HG02938 (cell line): Measurements from ENCODE around the gene PAQR6.
A peak's percentile ranks its signal among the peaks of the same experiment; 100 is the strongest.
"Not testable (repeated sequence)": the region's sequence is repeated elsewhere in the genome, so short reads cannot be mapped to it uniquely, and the experiment has no call there.

Experiments
- ATAC-seq: cut with Tn5 transposase; IDR thresholded peaks from one replicate; pipeline ENCODE4 v1.9.1; 2021; ENCODE audit warnings: mild to moderate bottlenecking, moderate library complexity; ENCODE audit not compliant: unreplicated experiment

PAQR6 gene

GRCh38 chr1:156233426-156234127, 14.3 kb downstream of the PAQR6 start:
- no peak for ATAC-seq

DNA sequence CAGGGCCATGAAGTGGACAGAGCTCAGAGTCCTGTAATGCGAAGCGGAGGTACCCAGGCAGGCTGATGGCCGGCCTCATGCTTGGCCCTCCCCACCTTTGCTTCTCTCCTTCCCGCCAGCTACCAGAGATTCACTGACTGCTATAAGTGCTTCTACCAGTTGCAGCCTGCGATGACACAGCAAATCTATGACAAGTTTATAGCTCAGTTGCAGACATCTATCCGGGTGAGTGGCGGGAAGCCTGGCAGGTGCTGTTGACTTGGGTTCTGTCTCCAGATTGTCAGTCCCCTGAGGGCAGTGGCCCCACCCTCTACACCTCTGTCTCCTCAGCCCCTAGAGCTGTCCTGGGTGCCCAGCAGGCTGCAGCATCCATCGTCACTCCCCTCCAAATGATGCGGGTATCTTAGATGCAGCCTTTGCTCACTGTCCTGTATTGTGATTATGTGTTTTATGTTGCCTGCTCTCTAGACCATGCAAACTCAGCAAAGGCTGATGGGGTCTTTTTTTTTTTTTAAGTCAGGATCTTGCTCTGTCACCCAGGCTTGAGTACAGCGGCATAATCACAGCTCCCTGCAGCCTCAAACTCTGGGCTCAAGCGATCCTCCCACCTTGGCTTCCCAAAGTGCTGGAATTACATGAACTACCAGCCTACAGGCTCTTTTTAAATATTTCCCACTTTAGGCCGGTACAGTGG, 15.5 kb downstream of the PAQR6 start:
- ATAC-seq, result no peak

DNA sequence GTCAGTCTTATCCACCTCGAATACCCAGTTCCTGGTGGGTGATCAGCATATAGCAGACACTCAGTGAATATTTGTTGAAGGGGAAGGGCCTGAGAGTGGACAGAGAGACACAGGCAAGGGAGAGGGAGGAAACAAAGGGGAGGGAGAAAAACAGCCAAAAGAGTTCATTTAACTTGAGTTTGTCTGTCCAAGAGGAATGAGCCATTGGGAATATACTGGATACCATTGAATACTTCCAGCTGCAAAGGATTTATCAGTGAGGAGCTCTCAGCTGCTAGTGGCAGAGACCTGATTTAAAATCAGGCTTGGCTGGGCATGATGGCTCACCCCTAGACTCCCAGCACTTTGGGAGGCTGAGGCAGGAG, 17.4 kb downstream of the PAQR6 start:
- no peak for ATAC-seq

DNA sequence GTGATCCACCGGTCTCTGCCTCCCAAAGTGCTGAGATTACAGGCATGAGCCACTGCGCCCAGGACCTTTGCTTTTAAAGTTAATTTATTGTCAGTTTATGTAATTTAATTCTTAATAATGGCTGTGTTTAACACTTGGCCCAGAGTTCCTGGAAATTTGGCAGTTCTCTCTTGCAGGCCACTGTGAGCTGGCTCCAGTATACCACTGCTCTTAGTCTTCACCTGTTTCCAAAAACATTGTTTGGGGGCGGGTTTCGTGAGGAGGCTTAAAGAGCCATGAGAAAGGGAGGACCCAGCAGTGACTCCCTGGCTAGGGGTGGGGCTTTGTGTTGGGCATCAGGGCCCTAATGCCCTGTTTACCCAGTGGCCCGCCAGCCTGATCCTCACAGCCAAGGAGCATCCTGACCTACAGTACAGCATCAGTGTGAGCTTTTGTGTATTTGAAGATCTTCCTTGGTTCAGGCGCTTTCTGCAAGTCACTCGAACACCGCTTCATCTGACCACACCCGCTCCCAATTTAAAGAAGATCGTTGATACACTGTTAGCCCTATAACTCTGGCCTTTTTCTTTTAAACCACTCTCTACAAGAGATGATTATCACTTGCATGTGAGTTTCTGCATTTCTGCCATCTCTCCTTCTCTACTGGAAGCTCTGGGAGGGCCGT, 17.9 kb downstream of the PAQR6 start:
- ATAC-seq, result no peak

DNA sequence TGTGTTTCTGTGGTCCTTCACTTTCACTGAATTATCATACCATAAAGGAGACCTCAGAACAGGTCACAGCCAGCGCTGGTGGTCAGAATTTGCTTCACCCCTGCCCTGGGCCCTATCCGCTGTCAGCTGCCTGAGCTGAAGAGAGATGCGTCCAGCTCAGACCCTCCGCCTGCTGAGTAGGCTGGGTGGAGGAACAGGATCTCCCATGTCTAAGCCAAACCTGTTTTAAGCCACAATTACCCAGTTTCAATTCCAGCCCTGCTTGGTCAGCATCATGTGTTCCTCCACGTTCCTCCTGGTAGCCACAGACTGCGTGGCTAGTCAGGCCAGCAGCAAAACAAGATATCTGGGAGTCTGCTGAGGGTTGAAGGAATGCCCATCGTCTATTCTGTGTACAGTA, 19.4 kb downstream of the PAQR6 start:
- ATAC-seq, result no peak

- ATAC-seq, result peak; percentile 4
Measured at GRCh38 chr1:156226782-156227181, 21.1 kb downstream of the PAQR6 start.

- peak; percentile 60 for ATAC-seq
Measured at GRCh38 chr1:156226116-156226538, 21.7 kb downstream of the PAQR6 start.

DNA sequence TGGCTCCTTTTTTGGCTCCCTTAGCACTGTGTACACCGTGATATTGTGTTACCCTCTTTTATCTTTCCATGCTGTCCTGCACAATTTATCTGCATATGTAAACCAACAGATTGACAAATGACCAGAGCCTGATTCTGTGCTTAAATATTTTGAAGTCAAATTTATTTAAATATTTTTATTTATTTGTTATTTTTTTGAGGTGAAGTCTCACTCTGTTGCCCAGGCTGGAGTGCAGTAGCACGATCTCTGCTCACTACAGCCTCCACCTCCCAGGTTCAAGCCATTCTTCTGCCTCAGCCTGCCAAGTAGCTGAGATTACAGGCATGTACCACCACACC, 22.2 kb downstream of the PAQR6 start:
- ATAC-seq, result no peak

GRCh38 chr1:156221986-156222692, 25.7 kb downstream of the PAQR6 start:
- ATAC-seq, result no peak

GRCh38 chr1:156220226-156220625, 27.6 kb downstream of the PAQR6 start:
- ATAC-seq, result no peak

- no peak for ATAC-seq
Measured at GRCh38 chr1:156217871-156218270, 30.0 kb downstream of the PAQR6 start.

- ATAC-seq, result not testable (repeated sequence)
Measured at GRCh38 chr1:156216361-156217086, 31.3 kb downstream of the PAQR6 start.

DNA sequence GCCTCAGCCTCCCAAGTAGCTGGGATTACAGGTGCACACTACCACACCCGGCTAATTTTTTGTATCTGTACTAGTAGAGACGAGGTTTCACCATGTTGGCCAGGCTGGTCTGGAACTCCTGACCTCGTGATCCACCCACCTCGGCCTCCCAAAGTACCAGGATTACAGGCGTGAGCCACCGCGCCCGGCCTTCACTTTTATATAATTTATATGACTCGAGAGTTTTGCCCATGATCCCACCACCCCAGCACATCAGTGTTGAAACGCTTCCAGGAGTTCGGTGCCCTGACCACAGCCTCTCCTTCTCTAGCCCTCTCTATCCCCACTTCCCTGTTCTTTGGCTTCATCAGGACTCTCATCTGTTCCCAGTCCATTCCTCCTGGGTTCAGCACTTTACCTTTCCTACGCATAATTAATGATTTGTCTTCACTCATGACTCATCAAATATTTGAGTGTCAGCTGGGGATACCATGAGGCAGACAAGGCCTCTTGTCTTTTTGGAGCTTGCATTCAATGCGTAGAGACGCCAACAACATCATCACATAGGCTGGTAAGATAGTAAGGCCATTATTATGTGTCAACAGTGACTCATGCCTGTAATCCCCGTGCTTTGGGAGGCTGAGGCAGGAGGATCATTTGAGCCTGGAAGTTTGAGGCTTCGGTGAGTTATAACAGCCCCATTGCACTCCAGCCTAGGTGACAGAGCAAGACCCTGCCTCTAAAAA, 33.7 kb downstream of the PAQR6 start:
- ATAC-seq, result no peak

GRCh38 chr1:156213644-156213966, 34.3 kb downstream of the PAQR6 start:
- no peak for ATAC-seq

DNA sequence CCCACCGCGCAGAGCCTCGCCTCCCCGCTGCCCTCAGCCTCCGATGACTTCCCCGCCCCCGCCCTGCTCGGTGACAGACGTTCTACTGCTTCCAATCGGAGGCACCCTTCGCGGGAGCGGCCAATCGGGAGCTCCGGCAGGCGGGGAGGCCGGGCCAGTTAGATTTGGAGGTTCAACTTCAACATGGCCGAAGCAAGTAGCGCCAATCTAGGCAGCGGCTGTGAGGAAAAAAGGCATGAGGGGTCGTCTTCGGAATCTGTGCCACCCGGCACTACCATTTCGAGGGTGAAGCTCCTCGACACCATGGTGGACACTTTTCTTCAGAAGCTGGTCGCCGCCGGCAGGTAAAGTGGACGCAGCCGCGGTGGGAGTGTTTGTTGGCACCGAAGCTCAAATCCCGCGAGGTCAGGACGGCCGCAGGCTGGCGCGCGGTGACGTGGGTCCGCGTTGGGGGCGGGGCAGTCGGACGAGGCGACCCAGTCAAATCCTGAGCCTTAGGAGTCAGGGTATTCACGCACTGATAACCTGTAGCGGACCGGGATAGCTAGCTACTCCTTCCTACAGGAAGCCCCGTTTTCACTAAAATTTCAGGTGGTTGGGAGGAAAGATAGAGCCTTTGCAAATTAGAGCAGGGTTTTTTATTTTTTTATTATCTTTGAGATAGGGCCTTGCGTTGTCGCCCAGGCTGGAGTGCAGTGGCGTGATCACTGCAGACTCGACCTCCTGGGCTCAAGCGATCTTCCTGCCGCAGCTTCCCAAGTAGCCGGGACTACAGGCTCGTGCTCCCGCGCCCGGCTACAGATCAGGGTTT, 34.8 kb downstream of the PAQR6 start, which contains the start of gene PMF1:
Gene PMF1, plus strand, starts transcription at position 175 of the 811 bp plus-strand sequence. Its CDS starts 9 bp downstream, at position 184.
- peak; percentile 90 for ATAC-seq

DNA sequence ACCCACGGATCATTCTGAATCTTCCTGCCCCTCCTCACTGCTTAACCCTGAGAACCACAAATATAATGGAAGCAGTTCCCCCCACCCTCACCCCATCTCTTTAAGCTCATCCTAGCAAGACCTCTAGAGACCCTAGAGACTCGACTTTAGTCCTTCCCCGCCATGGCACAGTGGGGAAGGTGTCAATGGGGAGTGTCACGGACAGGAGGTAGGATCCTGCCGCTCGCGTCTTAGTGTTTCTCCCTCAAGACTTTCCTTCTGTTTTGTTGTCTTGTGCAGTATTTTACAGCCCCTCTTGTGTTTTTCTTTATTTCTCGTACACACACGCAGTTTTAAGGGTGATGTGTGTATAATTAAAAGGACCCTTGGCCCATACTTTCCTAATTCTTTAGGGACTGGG, 35.7 kb downstream of the PAQR6 start:
- ATAC-seq, result no peak

DNA sequence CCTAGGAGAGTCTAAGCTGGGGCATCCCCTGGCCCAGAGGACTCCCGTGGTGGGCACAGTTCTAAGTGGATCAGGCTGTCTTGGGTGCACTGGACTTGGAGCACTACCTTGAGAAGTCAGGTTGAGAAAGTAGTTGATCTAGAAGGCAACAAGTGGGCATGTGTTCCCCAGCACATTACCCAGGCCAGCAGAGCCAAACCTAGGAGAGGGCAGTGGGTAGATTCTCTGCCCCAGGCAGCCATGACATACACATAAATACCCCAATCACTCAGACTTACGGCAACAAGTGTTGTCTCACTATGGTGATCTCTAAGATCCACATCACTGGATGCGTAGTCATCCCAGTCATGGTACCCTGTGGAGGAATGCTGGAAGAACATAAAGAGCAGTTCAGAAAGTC, 36.6 kb downstream of the PAQR6 start:
- ATAC-seq, result no peak

GRCh38 chr1:156204686-156205085, 43.2 kb downstream of the PAQR6 start:
- ATAC-seq, result no peak

GRCh38 chr1:156203331-156203730, 44.5 kb downstream of the PAQR6 start:
- ATAC-seq, result no peak
